Mucosa of descending colon (tissue), 3 donors: ENCODE results near the gene EIF2AK3. TPM values are rescaled to one million over a fixed set of nuclear protein-coding genes. Genes with fewer than 3 reads are reported as not detected.

ENCODE experiments used
- ATAC-seq: fragments of 200-7000 bp; cut with Tn5 transposase; one replicate; pipeline ENCODE4 v1.9.1; 2020; ENCODE audit warnings: mild to moderate bottlenecking, moderate library complexity
- DNase-seq, 3 donors: peaks; one replicate each; pipeline ENCODE4 v3.0.0-alpha.2; 2020
- H3K36me3 ChIP-seq: fragments of 200-600 bp; one replicate; pipeline ENCODE4 v1.8.0; 2021; ENCODE audit warnings: low read depth, mild to moderate bottlenecking
- H3K4me1 ChIP-seq: fragments of 200-600 bp; one replicate; pipeline ENCODE4 v1.8.0; 2021; ENCODE audit warnings: low read depth, mild to moderate bottlenecking
- H3K4me3 ChIP-seq: fragments of 200-600 bp; one replicate; pipeline ENCODE4 v1.8.0; 2021; ENCODE audit warnings: mild to moderate bottlenecking
- H3K9me3 ChIP-seq: fragments of 200-600 bp; one replicate; pipeline ENCODE4 v1.8.0; 2021; ENCODE audit warnings: mild to moderate bottlenecking
- intact Hi-C, 2 donors: fragments of 100-400 bp; cut with DNase I in 1 of 2; cut with micrococcal nuclease in 1 of 2; formaldehyde crosslinking; loops; one replicate each; pipeline versions ENCODE4 v1.11.0 to v1.11.1; 2022; cut with DNase I, micrococcal nuclease
- total RNA-seq, 3 donors: library from RNA; stranded (reverse); fragmentation: NEBNext Ultra II Directional in 2 of 3; extraction: Animal tissue kit (Norgen Biotek cat#: 25700) in 2 of 3; gene quantifications; one replicate each; pipeline versions ENCODE4 v1.2.1 to v1.2.4, GENCODE V29; 2021 to 2023
- TF ChIP-seq, protein P1 (sequence below): fragments of 200-600 bp; IDR thresholded peaks from one replicate; pipeline ENCODE4 v1.8.0; 2022; ENCODE audit warnings: antibody characterized with exemption, mild to moderate bottlenecking
- donor health status: DM: no; HTN: no; CAD: no; lungs with moderate emphysema.
- donor health status: DM: no; HTN: no; CAD: no.
- donor health status: DM: no; HTN: yes; CAD: no.

Gene EIF2AK3
- total RNA-seq, 3 donors from 2014 or later: 20.4 to 31.6 (median 30.4) TPM

DNA sequence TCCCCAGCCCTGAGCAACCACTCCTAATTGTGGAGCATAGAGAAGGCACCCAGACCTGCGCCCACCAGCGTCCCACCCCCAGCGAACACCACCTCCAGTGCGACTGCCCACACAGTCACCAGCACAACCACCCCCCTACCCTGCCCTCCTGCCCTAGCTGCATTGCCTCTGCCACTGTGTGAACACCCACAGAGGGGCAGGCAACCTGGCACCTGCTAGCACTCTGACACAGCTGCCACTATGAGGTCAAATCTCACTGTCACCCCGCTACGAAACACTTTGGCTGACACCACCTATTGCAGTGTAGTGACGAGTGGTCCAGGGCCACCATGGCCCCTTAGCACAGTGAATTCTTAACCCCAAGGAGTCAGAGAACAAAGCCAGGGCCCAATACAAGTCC lies 14.1 kb upstream of the EIF2AK3 start:
- H3K9me3 ChIP-seq: no peaks in the 10 kb centered on the region
- H3K36me3 ChIP-seq: no peaks in the 10 kb centered on the region
- intact Hi-C loops: no loop called here
- TF ChIP-seq, protein P1, sequence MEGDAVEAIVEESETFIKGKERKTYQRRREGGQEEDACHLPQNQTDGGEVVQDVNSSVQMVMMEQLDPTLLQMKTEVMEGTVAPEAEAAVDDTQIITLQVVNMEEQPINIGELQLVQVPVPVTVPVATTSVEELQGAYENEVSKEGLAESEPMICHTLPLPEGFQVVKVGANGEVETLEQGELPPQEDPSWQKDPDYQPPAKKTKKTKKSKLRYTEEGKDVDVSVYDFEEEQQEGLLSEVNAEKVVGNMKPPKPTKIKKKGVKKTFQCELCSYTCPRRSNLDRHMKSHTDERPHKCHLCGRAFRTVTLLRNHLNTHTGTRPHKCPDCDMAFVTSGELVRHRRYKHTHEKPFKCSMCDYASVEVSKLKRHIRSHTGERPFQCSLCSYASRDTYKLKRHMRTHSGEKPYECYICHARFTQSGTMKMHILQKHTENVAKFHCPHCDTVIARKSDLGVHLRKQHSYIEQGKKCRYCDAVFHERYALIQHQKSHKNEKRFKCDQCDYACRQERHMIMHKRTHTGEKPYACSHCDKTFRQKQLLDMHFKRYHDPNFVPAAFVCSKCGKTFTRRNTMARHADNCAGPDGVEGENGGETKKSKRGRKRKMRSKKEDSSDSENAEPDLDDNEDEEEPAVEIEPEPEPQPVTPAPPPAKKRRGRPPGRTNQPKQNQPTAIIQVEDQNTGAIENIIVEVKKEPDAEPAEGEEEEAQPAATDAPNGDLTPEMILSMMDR: no peak
- no peak overlapping the region for H3K4me3 ChIP-seq
- DNase-seq: no peak
- no peak for ATAC-seq
- H3K4me1 ChIP-seq: no peaks in the 10 kb centered on the region

DNA sequence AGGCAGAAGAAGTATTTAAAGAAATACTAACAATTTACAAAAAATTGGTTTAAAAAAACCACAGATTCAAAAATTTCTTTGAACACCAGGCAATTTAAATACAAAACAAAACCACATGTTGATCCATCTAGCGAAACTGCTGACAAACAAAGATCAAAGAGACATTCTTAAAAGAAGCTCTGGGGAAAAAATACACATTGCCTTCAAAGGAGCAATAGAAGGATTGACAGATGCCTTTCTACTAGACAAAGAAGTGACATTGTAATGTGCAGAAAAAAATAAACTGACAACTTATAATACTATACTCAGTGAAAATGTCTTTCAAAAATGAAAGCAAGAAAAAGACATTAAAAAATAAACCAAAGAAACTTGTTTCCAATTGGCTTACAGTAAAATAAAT lies 12.6 kb upstream of the EIF2AK3 start:
- intact Hi-C loops: no loop called here
- no peak for ATAC-seq
- H3K9me3 ChIP-seq: no peaks in the 10 kb centered on the region
- TF ChIP-seq, protein P1: no peak
- DNase-seq: no peak
- H3K4me1 ChIP-seq: no peaks in the 10 kb centered on the region
- H3K4me3 ChIP-seq: no peak overlapping the region
- no peaks in the 10 kb centered on the region for H3K36me3 ChIP-seq

DNA sequence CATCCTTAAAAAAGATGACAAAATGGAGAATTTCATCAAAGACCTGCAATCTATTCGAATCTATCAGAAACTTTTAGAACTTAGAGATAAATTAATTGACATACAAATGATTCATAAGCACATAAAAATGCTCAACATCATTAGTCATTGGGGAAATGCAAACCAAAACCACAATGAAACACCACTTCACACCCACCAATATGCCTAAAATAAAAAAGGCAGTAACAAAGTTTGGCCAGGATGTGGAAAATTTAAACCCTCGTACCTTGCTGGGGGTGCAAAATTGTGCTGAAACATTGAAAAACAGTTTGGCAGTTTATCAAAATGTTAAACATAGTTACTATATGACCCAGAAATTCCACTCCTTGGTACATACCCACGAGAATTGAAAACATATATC lies 11.5 kb upstream of the EIF2AK3 start:
- Histone ChIP-seq H3K4me3 (no peak overlapping the region), H3K36me3 (no peaks in the 10 kb centered on the region), H3K9me3 (no peaks in the 10 kb centered on the region), H3K4me1 (no peaks in the 10 kb centered on the region)
- DNase-seq: peak in 1 of 3 donors; percentile 10
- ATAC-seq: no peak
- TF ChIP-seq, protein P1: no peak
- intact Hi-C loops: no loop called here

DNA sequence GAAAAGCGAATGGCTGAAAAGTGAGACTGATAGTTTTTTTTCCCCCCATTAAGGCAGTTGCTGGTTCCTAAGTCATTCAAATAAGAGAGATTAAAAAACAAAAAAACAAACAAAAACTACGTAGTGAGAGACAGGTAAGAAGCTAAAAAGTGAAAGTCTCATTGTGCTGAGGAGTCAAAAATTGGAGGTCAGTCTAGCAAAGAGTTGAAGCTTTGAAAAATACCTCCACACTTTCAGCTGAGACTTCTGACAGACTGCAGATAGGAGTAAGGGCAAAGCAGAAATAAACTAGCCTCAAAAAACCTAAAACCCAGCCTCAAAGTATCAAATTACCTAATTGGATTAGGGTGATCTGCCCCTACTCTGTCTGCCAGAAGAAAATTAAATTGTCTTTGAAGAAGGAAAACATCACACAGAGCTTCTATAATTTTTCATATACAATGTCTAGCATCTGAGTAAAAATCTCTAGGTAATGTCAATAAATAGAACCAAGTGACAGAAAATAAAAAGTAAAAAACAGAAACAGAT lies 10.9 kb upstream of the EIF2AK3 start:
- Histone ChIP-seq H3K36me3 (no peaks in the 10 kb centered on the region), H3K9me3 (no peaks in the 10 kb centered on the region), H3K4me1 (no peaks in the 10 kb centered on the region), H3K4me3 (no peak overlapping the region)
- no peak for DNase-seq
- intact Hi-C loops: no loop called here
- ATAC-seq: no peak
- TF ChIP-seq, protein P1: no peak

DNA sequence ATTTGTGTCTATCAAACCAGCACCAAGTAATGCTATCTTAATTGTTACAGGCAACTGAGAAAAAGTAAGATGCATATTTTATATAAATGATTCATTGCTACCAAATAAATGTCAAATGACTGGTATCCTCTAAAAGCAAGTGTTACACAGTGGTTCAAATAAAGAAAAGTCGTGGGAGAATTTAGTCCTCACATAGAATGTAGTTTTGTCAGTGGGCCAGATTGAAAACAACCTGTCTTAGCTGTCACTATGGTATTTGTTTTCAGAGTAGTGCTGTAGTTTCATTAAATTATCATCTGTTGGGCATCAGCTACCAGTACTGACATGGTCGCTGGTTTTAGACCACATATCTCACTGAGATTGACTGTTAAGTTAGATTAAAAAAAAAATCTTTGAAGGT lies 10.2 kb upstream of the EIF2AK3 start:
- intact Hi-C loops: no loop called here
- Histone ChIP-seq H3K4me1 (no peaks in the 10 kb centered on the region), H3K9me3 (no peaks in the 10 kb centered on the region), H3K4me3 (no peak overlapping the region), H3K36me3 (no peaks in the 10 kb centered on the region)
- ATAC-seq: no peak
- TF ChIP-seq, protein P1: no peak
- no peak for DNase-seq

DNA sequence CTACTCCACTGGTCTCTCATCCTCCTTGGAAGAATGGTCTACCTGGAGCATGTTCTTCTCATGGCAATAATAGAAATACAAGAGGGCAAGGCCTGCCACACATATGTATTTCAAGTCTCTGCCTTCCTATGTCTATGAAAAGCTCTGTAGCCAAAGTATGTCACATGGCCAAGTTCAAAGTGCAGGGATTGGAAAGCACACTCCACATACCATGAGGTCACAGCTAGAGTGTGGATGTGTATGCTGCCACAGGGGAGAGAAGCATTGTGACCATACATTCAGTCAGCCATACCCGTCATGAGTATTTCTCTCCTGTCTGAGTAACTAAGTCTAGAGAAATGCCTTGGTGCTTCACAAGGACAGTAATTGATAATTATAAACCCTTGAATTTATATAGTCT lies 8.8 kb upstream of the EIF2AK3 start:
- H3K4me3 ChIP-seq: no peak overlapping the region
- no peak for DNase-seq
- no peaks in the 10 kb centered on the region for H3K9me3 ChIP-seq
- intact Hi-C loops: no loop called here
- H3K4me1 ChIP-seq: no peaks in the 10 kb centered on the region
- TF ChIP-seq, protein P1: no peak
- no peak for ATAC-seq
- H3K36me3 ChIP-seq: no peaks in the 10 kb centered on the region
